ENCODE measurements around the gene AKAP8. TPM values are rescaled to one million over a fixed set of nuclear protein-coding genes. Genes with fewer than 3 reads are reported as not detected.
"Not testable (repeated sequence)": the region's sequence is repeated elsewhere in the genome, so short reads cannot be mapped to it uniquely, and the experiment has no call there.

Gene AKAP8
- total RNA-seq, 1 experiment from 2014 or later, result 17.5 TPM

DNA sequence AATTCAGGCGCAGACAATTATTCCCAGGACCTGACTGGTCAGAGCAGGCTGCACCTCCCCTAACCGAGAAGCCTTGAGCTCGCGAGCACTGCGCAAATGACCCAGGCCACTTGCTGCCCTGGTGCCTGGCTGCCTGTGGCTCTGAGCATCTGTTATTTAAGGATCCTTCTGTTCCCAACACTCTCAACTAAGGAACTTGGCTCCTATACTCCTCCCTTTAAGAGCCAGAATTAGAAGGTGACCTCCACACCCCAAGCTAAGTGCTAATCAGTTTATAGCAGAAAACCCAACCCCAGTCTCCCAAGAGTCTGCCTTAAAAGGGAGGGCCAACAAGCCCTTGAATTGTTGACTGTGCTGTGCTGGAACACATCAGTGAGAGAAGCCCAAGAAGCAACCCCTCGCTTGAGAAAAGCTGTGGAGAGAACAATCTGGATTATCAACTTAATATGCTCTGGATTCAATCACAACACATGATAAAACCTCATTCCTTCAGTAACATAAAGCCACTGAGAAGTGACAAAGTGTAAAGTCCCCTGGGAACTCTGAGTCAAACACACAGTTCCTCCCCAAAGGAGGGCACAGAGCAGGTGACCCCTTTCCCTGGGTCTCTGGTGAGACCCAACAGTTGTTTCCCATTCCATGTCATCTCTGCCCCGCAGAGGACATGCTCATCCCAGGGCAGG is 24.7 kb upstream of the AKAP8 start:
- DNase-seq (ENCODE audit: low spot score), result no peak

DNA sequence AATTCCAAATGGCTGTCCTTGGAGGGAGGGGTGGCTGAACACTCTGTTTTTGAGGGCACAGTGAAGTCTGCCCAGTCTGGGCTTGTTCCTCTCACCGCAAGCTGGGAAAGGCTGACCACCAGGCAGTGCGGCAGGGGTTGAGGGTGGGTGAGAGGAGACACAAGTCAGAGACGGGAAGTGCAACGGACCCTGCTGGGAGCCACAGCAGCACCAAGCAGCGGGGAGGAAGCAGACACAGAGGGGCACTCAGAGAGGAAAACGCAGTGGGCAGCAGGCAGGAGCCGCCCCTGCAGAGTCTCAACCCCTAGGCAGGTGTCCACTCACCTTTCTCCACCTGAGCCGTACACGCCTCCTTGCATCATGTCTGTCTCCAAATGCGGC is 23.6 kb upstream of the AKAP8 start:
- DNase-seq (ENCODE audit: low spot score), result no peak

DNA sequence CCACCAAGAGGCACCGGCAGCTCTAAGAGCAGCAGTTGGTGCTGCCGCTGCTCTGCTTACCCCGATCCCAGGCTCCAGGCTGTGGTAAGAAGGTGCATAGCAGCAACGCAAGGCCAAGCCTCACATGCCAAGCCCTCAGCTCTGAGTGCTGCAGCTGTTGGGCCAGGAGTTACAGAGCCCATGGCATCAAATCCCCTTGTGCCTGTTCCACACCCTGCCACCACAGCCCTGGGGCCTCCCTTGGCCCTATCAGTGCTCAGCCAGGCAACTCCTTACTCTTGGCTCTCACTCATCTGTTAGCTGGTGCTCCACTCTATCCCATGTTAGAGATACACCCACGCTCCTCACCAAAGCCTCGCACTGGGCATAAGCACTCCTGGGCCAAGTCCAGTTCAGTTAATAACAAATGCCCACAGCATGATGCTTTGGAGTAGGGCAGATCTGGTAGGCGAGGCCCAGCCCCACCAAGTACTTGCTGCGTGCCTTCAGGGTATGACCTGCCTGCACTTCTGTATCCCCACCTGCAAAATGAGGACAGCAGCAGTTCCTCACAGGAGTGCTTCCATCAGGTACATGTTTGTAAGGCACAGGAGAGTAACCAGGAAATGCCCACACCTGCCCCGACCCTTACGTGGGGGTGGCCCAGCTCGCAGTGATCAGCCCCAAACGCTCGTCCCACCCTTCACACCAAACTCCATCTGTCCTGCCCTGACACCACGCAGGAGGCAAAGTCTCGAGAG is 23.0 kb upstream of the AKAP8 start:
- no peak for DNase-seq (ENCODE audit: low spot score)

DNA sequence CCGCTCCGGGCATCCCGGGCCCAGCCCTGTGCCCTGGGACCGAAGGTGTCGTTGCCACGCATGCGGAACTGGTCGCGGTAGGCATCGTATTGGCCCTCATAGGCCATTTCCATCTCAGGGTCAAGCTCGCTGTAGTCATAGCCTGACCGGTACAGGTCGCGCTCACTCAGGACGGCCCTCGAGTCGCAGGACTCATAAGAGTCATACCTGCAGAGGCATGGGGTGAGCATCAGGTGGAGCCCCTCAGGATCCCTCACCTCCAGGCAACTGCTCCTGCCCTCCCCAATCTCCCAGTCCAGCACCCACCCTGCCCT is 21.8 kb upstream of the AKAP8 start:
- DNase-seq (ENCODE audit: low spot score), result no peak

DNA sequence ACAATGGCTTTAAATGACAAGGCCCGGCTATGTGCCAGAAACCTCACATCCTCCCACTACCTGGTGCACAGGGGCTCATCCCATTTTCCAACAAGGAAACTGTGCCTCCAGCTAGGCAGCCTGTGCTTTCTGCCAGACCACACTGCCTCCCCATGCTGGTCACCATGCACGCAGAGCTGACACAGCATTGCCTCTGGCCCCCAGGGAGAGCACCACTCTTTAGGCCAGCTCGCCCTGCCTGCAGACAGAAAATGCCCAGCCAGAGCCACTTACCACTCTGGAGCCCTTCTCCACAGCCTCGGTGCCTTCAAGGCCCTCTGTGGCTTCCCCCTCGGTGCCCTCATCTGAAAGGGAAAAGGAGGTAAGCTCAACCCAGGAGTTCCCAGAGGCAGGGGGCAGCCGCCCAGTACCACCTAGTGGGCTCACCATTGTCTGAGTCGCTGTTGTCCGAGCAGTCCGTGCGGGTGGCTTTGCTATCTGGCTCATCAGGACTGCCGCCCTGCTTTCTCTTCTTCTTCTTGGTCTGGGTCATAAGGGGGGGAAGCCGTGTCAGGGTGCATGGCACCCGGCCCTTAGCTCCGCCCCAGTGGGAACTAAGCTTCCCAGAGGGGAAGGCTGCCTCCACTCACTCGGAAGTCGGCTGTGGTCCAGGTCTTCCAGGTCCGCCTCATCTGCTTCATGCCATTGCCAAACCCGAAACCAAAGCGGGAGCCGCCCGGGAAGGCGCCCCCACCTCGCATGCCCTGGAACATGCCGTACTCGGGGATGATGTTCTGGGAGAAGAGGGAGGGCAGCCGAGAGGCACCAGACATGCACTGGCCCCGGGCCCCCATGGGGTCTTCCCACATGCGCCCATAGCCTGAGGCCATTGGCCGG is 21.2 kb upstream of the AKAP8 start:
- no peak for DNase-seq (ENCODE audit: low spot score)

DNA sequence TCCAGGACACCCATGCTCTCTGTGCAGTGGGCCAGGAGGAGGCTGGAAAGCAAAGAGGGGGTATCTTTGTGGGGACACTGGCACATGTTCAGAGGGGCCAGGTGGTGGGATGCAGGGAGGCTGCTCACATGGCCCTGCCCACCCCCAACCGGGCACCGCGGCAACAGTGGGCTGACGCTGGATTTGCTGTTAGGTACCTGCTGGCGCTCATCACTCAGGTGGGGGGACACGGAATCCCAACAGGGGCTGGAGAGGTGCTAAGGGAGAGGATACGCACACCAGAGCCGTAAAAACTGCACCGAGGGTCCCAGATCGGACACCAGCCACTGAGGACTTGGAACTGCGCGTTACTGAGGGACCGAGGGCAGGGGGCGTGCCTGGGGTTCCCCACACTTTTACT is 20.0 kb upstream of the AKAP8 start:
- no peak for DNase-seq (ENCODE audit: low spot score)

DNA sequence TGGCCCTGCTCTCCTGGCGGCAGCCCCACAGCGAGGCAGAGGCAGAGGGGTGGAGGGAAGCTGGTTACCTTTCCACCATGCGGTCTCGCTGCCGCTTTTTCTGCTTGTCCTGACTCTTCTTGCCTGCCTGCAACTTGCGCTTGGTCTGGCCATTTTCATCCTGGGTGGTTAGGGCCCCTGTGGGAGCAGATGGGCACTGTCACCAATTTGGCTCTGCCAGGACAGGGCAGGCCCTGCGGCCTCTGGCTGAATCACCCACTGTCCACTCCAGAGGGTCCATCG is 19.6 kb upstream of the AKAP8 start:
- DNase-seq (ENCODE audit: low spot score), result no peak

DNA sequence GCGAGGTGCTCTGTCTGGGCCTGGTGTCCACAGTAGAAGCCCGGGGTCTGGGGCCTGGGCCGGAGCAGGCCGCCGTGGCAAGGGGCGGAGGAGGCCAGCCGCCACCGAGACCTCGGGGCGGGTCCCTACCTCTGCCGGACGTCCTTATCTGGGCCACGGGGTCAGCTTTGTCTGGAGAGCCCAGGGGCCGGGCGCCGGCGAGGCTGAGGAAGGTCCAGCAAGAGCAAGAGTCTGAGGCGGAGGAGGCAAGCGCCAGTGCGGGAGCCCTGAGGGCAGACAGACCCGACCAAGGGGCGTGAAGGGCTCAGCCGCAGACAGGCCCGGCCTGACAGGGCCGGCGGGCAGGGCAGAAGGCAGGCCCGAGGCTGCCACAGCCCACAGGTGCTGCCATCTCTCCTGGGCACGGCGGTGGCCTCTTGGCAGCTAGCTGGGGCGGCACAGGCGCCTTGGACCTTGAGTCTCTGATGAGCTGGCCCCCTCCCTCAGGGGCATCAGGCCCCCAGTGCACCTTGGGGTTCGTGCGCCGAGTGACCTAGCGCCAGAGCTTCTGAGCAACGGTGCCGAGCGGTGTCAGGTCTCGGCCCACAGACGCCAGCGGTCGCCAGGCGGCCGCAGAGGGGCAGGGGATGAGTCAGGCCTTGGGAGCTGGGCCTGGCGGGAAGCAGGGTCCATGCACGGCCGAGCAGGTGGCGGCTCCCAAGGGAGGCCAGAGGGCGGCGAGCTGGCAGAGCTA is 19.1 kb upstream of the AKAP8 start:
- no peak for DNase-seq (ENCODE audit: low spot score)

DNA sequence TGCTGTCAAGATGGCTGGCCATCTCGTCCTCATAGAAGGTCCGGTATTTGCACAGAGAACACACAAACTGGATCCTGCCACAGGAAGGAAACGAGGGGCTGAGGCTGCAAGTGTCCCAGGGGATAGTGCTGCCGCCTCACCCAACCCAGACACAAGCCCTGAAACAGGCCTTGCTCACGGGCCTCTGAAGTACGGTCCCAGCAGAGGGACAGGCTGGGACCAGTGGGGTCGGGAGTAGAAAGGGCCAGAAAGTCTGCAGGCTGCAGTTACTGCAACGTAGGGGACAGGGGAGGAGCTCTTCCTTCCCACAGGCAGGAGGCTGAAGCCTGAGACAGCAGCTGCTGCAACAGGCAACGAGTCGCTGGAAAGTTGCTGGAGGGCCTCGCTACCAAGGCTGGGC is 18.2 kb upstream of the AKAP8 start:
- no peak for DNase-seq (ENCODE audit: low spot score)

DNA sequence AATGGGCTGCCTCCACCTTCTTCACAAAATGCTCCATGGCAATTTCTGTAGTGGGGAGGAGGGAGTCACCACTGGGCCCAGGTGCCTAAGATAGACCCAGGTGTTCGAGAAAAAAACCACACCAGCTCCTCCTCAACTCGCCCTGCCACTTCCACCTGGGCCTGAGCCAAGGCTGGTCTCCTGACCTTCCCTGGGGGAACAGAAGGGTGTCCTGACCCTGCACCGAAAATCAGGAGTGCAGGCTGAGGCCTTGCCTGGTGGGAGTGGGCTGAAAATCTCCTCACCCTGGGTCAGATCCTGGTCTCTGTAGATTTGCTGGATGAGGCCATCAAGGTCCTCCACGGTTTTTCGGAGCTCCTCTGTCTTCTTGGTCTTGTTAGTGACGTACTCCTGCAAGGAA is 17.6 kb upstream of the AKAP8 start:
- DNase-seq (ENCODE audit: low spot score), result no peak

DNA sequence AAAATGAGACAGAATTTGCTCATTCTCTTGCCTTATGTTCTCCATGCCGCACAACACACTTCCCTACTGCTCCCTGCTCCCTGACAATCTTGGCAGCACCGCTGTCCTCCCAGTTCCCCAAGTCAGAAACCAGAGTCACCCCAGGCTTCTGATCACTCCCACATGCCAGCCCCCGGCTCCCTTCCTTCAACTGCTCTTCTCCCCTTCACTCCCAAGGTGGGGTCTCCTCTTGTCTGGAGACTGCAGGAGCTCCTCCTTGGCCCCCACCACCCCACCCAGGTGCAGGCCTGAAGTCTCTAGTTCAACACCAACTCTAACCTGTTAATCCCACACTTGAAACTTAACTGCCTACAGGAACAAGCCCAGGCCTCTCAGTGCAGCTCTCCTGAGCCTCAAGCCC is 16.8 kb upstream of the AKAP8 start:
- DNase-seq (ENCODE audit: low spot score), result no peak

DNA sequence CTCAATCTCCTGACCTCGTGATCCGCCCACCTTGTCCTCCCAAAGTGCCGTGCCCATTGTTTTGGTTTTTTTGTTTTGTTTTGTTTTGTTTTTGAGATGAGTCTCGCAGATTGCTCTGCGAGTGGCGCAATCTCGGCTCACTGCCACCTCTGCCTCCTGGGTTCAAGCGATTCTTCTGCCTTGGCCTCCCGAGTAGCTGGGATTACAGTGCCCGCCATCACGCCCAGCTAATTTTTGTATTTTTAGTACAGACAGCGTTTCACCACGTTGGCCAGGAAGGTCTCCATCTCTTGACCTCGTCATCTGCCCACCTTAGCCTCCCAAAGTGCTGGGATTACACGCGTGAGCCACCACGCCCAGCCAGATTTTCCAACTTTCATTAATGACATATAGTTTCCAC is 15.7 kb upstream of the AKAP8 start:
- DNase-seq (ENCODE audit: low spot score), result not testable (repeated sequence)

DNA sequence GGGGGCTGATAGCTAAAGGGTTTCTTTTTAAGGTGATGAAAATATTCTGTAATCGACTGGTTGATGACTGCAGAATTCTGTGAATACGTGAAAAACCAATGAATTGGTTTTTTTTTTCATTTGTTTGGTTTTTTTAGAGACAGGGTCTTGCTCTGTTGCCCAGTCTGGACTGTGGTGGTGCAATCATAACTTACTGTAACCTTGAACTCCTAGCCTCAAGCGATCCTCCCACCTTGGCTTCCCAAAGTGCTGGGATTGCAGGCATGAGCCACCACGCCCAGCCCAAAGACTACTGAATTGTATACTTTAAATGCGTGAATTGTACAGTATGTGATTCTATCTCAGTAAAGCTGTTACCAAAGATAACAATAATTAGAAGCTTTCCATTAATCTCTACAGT is 14.8 kb upstream of the AKAP8 start:
- no peak for DNase-seq (ENCODE audit: low spot score)

DNA sequence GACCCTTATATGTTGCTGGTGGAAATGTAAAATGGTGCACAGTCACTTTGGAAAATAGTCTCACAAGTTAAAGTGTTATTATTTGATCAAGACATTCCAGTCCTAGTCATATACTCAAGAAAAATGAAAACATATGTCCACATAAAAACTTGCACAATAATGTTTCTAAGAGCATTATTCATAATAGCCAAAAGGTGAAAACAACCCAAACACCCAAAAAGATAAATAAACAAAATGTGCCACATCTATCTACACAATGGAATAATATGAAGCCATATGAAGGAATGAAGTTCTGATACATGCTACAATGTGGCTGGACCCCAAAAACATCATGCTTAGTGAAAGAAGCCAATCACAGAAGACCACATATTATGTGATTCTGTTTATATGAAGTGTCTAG is 14.4 kb upstream of the AKAP8 start:
- no peak for DNase-seq (ENCODE audit: low spot score)

DNA sequence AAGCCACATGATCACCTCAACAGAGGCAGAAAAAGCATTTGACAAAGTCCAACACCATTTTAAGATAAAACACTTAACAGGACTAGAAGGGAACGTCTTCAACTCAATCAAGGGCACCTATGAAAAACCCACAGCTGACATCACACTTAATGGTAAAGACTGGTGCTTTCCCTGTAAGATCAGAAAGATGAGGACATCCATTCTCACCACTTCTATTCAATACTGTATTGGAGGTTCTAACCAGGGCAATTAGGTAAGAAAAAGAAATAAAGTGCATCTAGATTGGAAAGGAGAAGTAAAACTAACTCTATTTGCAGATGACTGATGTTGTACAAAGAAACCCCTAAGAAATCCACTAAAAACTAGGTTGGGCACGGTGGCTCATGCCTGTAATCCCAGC is 11.2 kb upstream of the AKAP8 start:
- no peak for DNase-seq (ENCODE audit: low spot score)

DNA sequence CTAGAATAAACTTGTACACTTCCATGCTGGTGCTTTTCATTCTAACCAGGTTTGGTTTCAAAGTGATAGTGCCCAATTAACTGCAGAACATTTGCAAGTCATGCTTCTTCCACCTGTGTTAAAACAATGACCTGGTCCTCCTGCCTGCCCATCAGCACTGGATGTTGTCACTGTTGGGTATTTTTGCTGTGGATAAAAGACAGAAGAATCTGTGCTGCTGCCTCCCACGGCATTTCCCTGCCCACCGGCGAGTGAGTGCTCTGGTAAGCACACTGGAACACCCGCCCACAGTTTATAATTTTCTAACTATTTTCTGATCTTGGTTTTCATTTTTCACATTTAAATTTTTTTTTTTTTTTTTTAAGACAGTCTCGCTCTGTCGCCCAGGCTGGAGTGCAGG is 2.3 kb upstream of the AKAP8 start:
- no peak for DNase-seq (ENCODE audit: low spot score)

DNA sequence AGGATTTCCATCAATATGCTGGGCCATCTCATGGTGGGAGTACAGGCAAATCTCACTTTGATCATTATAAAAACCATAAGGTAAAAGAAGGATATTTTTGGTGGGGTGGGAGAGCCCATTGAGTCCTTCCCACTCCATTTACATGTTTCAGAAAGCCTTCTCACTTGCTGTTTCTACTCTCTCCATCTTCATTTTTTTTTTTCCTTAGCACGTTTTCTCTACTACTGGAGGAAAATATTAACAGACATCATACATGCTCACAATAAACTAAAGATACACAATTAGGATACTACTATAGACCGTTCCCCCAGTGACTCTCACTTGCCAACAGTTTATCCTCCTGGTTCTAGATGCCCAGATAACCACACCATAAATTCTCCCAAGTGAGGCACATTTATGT is 1.8 kb upstream of the AKAP8 start:
- no peak for DNase-seq (ENCODE audit: low spot score)

DNA sequence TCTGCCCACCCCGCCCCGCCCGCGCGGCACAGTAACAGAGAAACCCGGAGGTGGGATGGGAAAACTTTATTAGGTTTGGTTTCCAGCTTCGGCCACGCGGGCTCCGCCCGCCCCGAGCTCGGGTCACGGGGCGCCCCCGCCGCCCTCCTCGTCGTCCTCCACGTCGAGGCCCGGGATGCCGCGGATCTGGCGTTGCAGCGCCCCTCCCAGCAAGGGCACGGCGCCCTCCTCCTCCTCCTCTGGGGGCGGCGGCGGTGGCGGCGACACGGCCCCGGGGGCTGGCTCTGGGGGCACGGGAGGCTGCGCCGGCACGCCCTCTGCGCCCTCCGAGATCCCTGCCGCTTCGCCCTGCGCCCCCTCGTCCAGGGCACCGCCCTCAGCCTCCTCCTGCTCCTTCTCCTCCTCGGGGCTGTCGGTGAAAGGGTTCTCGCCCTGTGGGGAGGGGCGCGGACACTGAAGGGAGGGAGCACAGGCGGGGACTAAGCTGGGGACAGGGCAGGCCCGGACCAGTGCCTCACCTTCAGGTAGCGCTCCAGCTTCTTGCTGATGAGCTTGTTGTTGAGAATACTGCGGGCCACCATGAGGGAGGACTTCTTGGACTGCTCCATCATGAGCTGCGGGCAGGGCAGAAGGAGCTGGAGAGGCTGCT is 536 bp upstream of the AKAP8 start:
- DNase-seq (ENCODE audit: low spot score), result peak; percentile 73

DNA sequence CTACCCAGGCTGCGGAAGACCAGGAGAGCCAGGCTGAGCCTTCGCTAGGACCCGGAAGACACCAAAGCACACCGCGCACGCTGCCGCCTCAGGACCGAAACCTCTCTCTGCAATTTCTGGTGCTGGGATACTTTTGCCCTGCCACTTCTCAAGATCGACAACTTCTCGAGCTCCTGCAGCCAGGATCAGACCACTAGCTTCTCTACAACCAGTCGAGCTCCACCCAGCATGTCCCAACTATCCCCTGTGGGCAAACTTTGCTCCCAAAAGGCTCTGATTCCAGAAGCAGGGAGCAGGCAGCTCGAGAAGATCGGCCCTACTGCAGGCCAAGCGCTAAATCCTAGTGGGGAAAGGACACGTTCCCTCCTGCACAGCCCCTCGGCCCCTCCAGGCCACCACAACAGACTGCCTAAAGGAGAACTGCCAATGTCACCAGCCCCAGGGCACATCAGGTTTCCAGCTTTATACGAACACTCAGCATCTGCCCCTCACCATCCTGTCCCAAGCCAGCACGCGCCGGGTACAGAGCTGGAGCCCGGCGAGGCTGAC is 979 bp downstream of the AKAP8 start:
- DNase-seq (ENCODE audit: low spot score), result peak; percentile 37

DNA sequence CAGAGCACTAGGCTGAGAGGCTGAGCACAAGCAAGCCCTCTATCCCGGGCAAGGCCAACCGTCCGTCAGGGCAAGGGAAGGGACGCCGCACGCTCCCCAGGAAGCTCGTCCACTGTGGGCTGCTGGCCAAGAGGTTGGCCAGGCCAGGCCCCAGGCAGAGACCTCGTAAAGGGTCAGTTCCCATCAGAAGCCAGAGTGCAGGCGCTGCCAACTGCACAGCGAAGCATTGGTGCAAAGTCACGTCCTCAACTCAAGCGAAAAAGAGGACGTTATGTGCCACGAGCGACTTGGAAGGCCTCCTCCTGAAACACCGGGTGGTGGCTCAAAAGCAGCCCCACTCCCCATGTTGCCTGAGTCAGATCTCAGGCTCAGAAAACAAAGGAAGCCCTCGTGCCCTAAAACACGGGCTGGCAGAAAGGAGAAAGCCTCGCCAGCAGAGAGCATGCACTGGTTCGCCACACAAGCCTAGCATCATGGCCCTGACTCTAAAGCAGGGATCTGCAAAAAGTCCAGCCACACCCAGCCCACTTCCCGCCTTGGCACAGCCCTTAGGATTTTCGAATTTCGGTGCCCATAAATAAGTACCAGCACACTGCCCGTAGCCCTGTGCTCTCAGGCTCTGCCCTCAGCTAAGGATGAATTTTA is 4.7 kb downstream of the AKAP8 start:
- DNase-seq (ENCODE audit: low spot score), result no peak

DNA sequence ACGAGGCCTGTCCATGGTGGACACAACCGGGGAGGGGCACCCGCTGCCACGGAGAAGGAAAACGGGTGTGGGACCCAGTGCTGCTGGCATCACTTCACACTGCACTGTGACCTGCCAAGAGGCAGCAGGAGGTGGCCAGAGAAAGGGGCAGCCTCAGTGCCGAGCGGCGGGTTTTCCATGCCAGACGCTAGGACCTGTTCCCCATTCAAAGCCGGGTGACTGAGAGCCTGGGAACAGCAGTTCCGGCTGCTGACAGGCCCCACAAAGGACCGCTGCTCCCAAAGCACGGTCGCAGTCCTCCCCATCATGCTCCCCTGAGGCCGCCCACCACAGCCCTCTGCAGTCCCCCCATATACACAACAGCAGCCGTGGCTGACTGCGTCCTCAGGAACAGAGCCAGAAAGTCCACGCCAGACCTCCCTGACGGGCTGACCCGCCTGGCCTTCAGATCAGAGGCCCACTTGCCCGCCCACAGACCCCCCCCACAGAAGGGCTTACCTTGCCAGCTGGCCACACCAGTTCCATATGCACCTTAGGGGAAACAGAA is 5.4 kb downstream of the AKAP8 start:
- no peak for DNase-seq (ENCODE audit: low spot score)

Data from A172 (cell line).